GM12878 (cell line): ENCODE data around the gene FAM120AOS. TPM values are rescaled to one million over a fixed set of nuclear protein-coding genes. Genes with fewer than 3 reads are reported as not detected.

Experiments
- ATAC-seq: fragments of 200-7000 bp; cut with Tn5 transposase; 3 replicates; pipeline ENCODE4 v1.9.1; 2020; ENCODE audit warnings: mild to moderate bottlenecking, moderate library complexity
- BruUV-seq: library from RNA; stranded (reverse); fragments of 400-500 nt; replicated peaks from 2 replicates; lab custom pipeline; 2021; lab: Mats Ljungman, UMichigan
- CTCF ChIA-PET: fragments of 300-600 bp; sonication (Branson Sonifier 250); formaldehyde crosslinking; extraction: SDS; loops from one replicate; lab custom pipeline; 2021; ENCODE audit warnings: inconsistent platforms; lab: Yijun Ruan, JAX
- POLR2A ChIA-PET: fragments of 350-600 bp; formaldehyde crosslinking; extraction: SDS; loops from one replicate; lab custom pipeline; 2021; ENCODE audit warnings: inconsistent platforms; lab: Charles Lee
- RAD21 ChIA-PET: fragments of 300-600 bp; sonication (Branson Sonifier 250); formaldehyde crosslinking; loops from one replicate; lab custom pipeline; 2023; ENCODE audit warnings: antibody characterized with exemption; ENCODE audit not compliant: unreplicated experiment; lab: Charles Lee
- SMC1A ChIA-PET: fragments of 300-600 bp; sonication (Branson Sonifier 250); formaldehyde crosslinking; loops from one replicate; lab custom pipeline; 2023; ENCODE audit not compliant: unreplicated experiment, uncharacterized antibody; lab: Charles Lee
- DNase-seq: peaks from one replicate; pipeline ENCODE4 v3.0.0-alpha.2; 2011; ENCODE audit warnings: low read depth, low spot score
- FAIRE-seq: peaks from 3 replicates; lab custom pipeline; 2011; peaks lifted over from hg19 to GRCh38; lab: Jason Lieb, UNC
- H2AFZ ChIP-seq: 2 replicates; pipeline ENCODE4 v1.6.0; 2011; ENCODE audit warnings: low read depth, low read length, control low read depth; ENCODE audit not compliant: control insufficient read depth
- H3K27ac ChIP-seq: 2 replicates; pipeline ENCODE4 v1.5.1; 2011; ENCODE audit warnings: control low read depth; ENCODE audit not compliant: control insufficient read depth, insufficient read depth
- H3K27me3 ChIP-seq, 2 experiments: replicated peaks in 1 of 2; 2 replicates each; pipeline versions ENCODE4 v1.6.0 to v1.6.1; 2011; ENCODE audit warnings: low read length in 1 of 2; ENCODE audit not compliant: control insufficient read depth in 2 of 2, insufficient read depth in 2 of 2
- H3K36me3 ChIP-seq, 2 experiments: 2 replicates each; pipeline ENCODE4 v1.5.1; 2011; ENCODE audit warnings: low read length in 1 of 2; ENCODE audit not compliant: control insufficient read depth in 2 of 2, insufficient read depth in 2 of 2
- H3K4me1 ChIP-seq: 2 replicates; pipeline ENCODE4 v1.6.1; 2011; ENCODE audit warnings: mild to moderate bottlenecking, low read length, moderate library complexity, mixed read lengths; ENCODE audit not compliant: control insufficient read depth, insufficient read depth
- H3K4me2 ChIP-seq: 2 replicates; pipeline ENCODE4 v1.6.0; 2011; ENCODE audit warnings: control low read depth; ENCODE audit not compliant: control insufficient read depth, insufficient read depth
- H3K4me3 ChIP-seq: fragments of 200-600 bp; sonication (generic); 2 replicates; pipeline ENCODE4 v1.5.1; 2016
- H3K79me2 ChIP-seq: 2 replicates; pipeline ENCODE4 v1.6.0; 2011; ENCODE audit warnings: low read length; ENCODE audit not compliant: control insufficient read depth, insufficient read depth
- H3K9ac ChIP-seq: 2 replicates; pipeline ENCODE4 v1.8.0; 2011; ENCODE audit warnings: low read length, control low read depth, mixed read lengths; ENCODE audit not compliant: control insufficient read depth, insufficient read depth
- H3K9me3 ChIP-seq: replicated peaks from 3 replicates; pipeline ENCODE4 v1.5.1; 2011; ENCODE audit warnings: mild to moderate bottlenecking, low read length; ENCODE audit not compliant: control insufficient read depth, insufficient read depth
- H4K20me1 ChIP-seq: 2 replicates; pipeline ENCODE4 v1.6.0; 2011; ENCODE audit not compliant: control insufficient read depth, insufficient read depth
- E2F8 ChIP-seq: fragments of 450-650 bp; IDR thresholded peaks from 2 replicates; pipeline ENCODE4 v1.6.1; 2018; ENCODE audit warnings: mild to moderate bottlenecking, low read depth, moderate library complexity; ENCODE audit not compliant: partially characterized antibody
- IRF5 ChIP-seq: fragments of 450-650 bp; IDR thresholded peaks from 2 replicates; pipeline ENCODE4 v1.6.1; 2017; ENCODE audit warnings: borderline replicate concordance
- PBX3 ChIP-seq: IDR thresholded peaks from 2 replicates; pipeline ENCODE4 v1.6.1; 2011; ENCODE audit warnings: mild to moderate bottlenecking, low read depth, low read length, moderate library complexity; ENCODE audit not compliant: insufficient replicate concordance
- POLR2A ChIP-seq: IDR thresholded peaks from 2 replicates; pipeline ENCODE4 v1.6.1; 2011; ENCODE audit warnings: low read depth, mild to moderate bottlenecking, low read length
- WGBS: methylation state at CpG from one replicate; pipeline ENCODE4 v1.1.6; 2016; ENCODE audit warnings: low lambda C conversion rate; ENCODE audit not compliant: insufficient replicate concordance, insufficient coverage; ENCODE audit errors: missing lambda C conversion rate; 5-methylcytosine and 5-hydroxymethylcytosine counted together
- in situ Hi-C: fragments of 300-500 bp; cut with MboI; formaldehyde crosslinking; loops from 9 replicates; pipeline ENCODE4 v1.14.3; 2018; ENCODE audit warnings: mixed read lengths
- intact Hi-C: fragments of 100-400 bp; cut with micrococcal nuclease; formaldehyde crosslinking; loops from one replicate; pipeline ENCODE4 v1.14.2; 2022; ENCODE audit not compliant: unreplicated experiment
- polyA plus RNA-seq, 11 experiments: library from polyadenylated mRNA; depleted of rRNA in 4 of 11; unstranded in 6 of 11; stranded (reverse) in 5 of 11; fragments of >200 nt; fragmentation: Nextera tagmentation in 4 of 11; fragmentation: Illumina TruSeq in 1 of 11; extraction: Ambion mirVana in 4 of 11; extraction: Trizol in 1 of 11; gene quantifications; 1 replicate in 1 of 11; 2 replicates in 10 of 11; pipeline versions ENCODE4 v1.2.1 to v1.2.3, GENCODE V29; 2011 to 2016; ENCODE audit warnings: inconsistent platforms in 2 of 11, missing spikeins in 2 of 11, low read depth in 1 of 11
- total RNA-seq, 4 experiments: library from RNA; depleted of rRNA in 3 of 4; stranded (reverse); fragments of >200 nt in 3 of 4; fragmentation: Illumina TruSeq in 1 of 4; extraction: Trizol in 1 of 4; gene quantifications; 2 replicates each; pipeline versions ENCODE4 v1.2.1 to v1.2.3, GENCODE V29; 2013 to 2021

The FAM120AOS gene
- total and polyA plus RNA-seq, 10 of the 15 experiments (the other 5 are each of a cell fraction or from before 2014, with no cell fraction given) = 15.9 to 55.1 (median 34.6) TPM

GRCh38 chr9:93480728-93481324 is 27.4 kb upstream of the FAM120AOS start:
- POLR2A ChIA-PET = interaction anchor here (1.1 kb wide), 1 partner anchor 28 kb away, joined by 3 read pairs; the partner anchor contains the start of gene FAM120AOS
- RAD21 ChIA-PET = no interaction called here

More at GRCh38 chr9:93480728-93481324, 27.4 kb upstream of the FAM120AOS start:
- H3K4me1 ChIP-seq = no peaks in the 10 kb centered on the region
- TF ChIP-seq IRF5 (no peak), PBX3 (no peak), POLR2A (no peak), E2F8 (no peak)
- intact Hi-C loops = no loop called here
- no peaks in the 10 kb centered on the region for H3K27me3 ChIP-seq
- H4K20me1 ChIP-seq = no peaks in the 10 kb centered on the region
- H3K9ac ChIP-seq = no peak overlapping the region
- ChIA-PET CTCF (no interaction called here), SMC1A (interaction anchor here (1.3 kb wide), 1 partner anchor 10 kb away, joined by 4 read pairs; no protein-coding TSS in a partner anchor)
- BruUV-seq = no TSS peak
- no peak for DNase-seq
- no peak overlapping the region for H3K4me2 ChIP-seq
- H2AFZ ChIP-seq = no peak overlapping the region
- peaks cover 10 to 13% of the 10 kb centered on the region in 2 experiments; a peak in 3 of 4 replicates for H3K36me3 ChIP-seq
- in situ Hi-C loops = no loop called here
- peaks cover 17% of the 10 kb centered on the region for H3K79me2 ChIP-seq
- H3K4me3 ChIP-seq = no peak overlapping the region
- WGBS = over 99% methylated on average over 7 of the region's 7 CpGs
- H3K27ac ChIP-seq = no peak overlapping the region
- ATAC-seq = no peak
- FAIRE-seq = no peak
- H3K9me3 ChIP-seq = no peaks in the 10 kb centered on the region
